Measurements from ENCODE around the gene HTR2A.

- TF ChIP-seq CTCF (conservative IDR thresholded peaks at IDR 0.05) (no peak), ZFX (IDR thresholded peaks at IDR 0.05) (no peak)
Observed at GRCh38 chr13:46925486-46925885, 28.6 kb upstream of the HTR2A start.
